ENCODE results near the gene ZNF407.
A peak's percentile ranks its signal among the peaks of the same experiment; 100 is the strongest.

DNA sequence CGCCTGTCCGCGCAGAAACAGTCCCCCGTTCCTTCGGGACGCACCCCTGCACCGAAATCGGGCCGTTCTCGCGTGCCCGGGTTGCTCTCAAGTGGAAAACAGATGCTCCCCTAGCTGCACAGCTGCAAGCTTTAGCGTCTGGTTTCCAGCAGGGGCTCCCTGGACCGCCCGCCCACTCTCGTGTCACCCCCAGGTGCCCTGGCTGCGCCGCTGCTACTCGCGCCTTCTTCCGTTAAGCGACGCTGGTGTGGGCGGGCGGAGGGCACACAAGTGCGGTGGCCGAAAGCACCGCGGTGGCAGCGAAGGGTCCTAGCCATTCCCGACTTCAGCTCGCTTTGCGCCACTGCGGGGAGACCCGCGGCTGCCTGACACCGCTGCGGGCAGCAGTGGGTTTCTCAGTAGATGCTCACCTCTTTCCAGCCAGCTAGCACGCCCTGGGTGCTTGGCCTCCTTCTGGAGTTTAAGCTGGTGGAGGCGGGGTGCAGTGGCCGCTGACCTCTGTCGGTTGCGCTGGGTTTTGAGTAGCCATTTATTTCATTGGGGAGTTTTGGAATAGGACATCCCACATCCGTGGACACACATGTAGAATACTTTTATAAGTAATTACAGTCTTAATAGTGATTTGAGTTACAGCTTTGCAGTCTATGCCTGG, 806 bp downstream of the ZNF407 start:
- TF ChIP-seq, protein P1, sequence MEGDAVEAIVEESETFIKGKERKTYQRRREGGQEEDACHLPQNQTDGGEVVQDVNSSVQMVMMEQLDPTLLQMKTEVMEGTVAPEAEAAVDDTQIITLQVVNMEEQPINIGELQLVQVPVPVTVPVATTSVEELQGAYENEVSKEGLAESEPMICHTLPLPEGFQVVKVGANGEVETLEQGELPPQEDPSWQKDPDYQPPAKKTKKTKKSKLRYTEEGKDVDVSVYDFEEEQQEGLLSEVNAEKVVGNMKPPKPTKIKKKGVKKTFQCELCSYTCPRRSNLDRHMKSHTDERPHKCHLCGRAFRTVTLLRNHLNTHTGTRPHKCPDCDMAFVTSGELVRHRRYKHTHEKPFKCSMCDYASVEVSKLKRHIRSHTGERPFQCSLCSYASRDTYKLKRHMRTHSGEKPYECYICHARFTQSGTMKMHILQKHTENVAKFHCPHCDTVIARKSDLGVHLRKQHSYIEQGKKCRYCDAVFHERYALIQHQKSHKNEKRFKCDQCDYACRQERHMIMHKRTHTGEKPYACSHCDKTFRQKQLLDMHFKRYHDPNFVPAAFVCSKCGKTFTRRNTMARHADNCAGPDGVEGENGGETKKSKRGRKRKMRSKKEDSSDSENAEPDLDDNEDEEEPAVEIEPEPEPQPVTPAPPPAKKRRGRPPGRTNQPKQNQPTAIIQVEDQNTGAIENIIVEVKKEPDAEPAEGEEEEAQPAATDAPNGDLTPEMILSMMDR (IDR thresholded peaks at IDR 0.05) = peak; percentile 26
- TF ChIP-seq EZH2phosphoT487 (IDR thresholded peaks at IDR 0.05) (no peak), EZH2 (IDR thresholded peaks at IDR 0.05) (no peak)

Data from neural progenitor cell (in vitro differentiated cells).